Hepatocyte (in vitro differentiated cells): Measurements from ENCODE around the gene CACTIN. TPM values are rescaled to one million over a fixed set of nuclear protein-coding genes. Genes with fewer than 3 reads are reported as not detected.

ENCODE experiments used
- DNase-seq: peaks from one replicate; pipeline ENCODE4 v3.0.0-alpha.2; 2016; ENCODE audit warnings: low spot score
- H2AFZ ChIP-seq: fragments of 200-600 bp; sonication (generic); 2 replicates; pipeline ENCODE4 v1.6.0; 2016; ENCODE audit warnings: antibody characterized with exemption, mild to moderate bottlenecking
- H3K27ac ChIP-seq: fragments of 200-600 bp; sonication (generic); 2 replicates; pipeline ENCODE4 v1.5.1; 2016; ENCODE audit warnings: mild to moderate bottlenecking
- H3K27me3 ChIP-seq: fragments of 200-600 bp; sonication (generic); 2 replicates; pipeline ENCODE4 v1.6.1; 2016
- H3K36me3 ChIP-seq: fragments of 200-600 bp; sonication (generic); replicated peaks from 2 replicates; pipeline ENCODE4 v1.5.1; 2016; ENCODE audit warnings: low read depth; ENCODE audit not compliant: insufficient read depth
- H3K4me1 ChIP-seq: fragments of 200-600 bp; sonication (generic); 2 replicates; pipeline ENCODE4 v1.5.1; 2016; ENCODE audit warnings: mild to moderate bottlenecking, moderate library complexity; ENCODE audit not compliant: insufficient read depth
- H3K4me2 ChIP-seq: fragments of 200-600 bp; sonication (generic); 2 replicates; pipeline ENCODE4 v1.6.0; 2016
- H3K4me3 ChIP-seq: fragments of 200-600 bp; sonication (generic); 2 replicates; pipeline ENCODE4 v1.5.1; 2016; ENCODE audit warnings: mild to moderate bottlenecking
- H3K79me2 ChIP-seq: fragments of 200-600 bp; sonication (generic); 2 replicates; pipeline ENCODE4 v1.6.0; 2017; ENCODE audit warnings: mild to moderate bottlenecking
- H3K9me2 ChIP-seq: fragments of 200-600 bp; sonication (generic); replicated peaks from 2 replicates; pipeline ENCODE4 v1.6.0; 2017; ENCODE audit warnings: mild to moderate bottlenecking; ENCODE audit not compliant: insufficient read depth
- H3K9me3 ChIP-seq: fragments of 200-600 bp; sonication (generic); 2 replicates; pipeline ENCODE4 v1.5.1; 2016; ENCODE audit warnings: low read depth, mild to moderate bottlenecking
- H4K20me1 ChIP-seq: fragments of 200-600 bp; sonication (generic); 2 replicates; pipeline ENCODE4 v1.6.0; 2016; ENCODE audit warnings: mild to moderate bottlenecking; ENCODE audit not compliant: insufficient read depth, poor library complexity, severe bottlenecking
- CTCF ChIP-seq: fragments of 200-600 bp; sonication (generic); IDR thresholded peaks from 2 replicates; pipeline ENCODE4 v1.5.1; 2016; ENCODE audit warnings: antibody characterized with exemption, mild to moderate bottlenecking; ENCODE audit not compliant: poor library complexity
- EZH2 ChIP-seq: fragments of 200-600 bp; sonication (generic); IDR thresholded peaks from 2 replicates; pipeline ENCODE4 v1.6.1; 2016; ENCODE audit warnings: antibody characterized with exemption, mild to moderate bottlenecking, borderline replicate concordance
- EZH2phosphoT487 ChIP-seq: fragments of 200-600 bp; sonication (generic); IDR thresholded peaks from one replicate; pipeline ENCODE4 v1.6.1; 2018; ENCODE audit warnings: antibody characterized with exemption, mild to moderate bottlenecking, low read depth, moderate library complexity; ENCODE audit not compliant: unreplicated experiment, severe bottlenecking
- WGBS: methylation state at CpG from one replicate; pipeline ENCODE4 v1.1.6; 2016; ENCODE audit warnings: low lambda C conversion rate; ENCODE audit errors: missing lambda C conversion rate; 5-methylcytosine and 5-hydroxymethylcytosine counted together
- polyA plus RNA-seq: library from polyadenylated mRNA; unstranded; fragments of >200 nt; fragmentation: Nextera tagmentation; extraction: Ambion mirVana; gene quantifications from 2 replicates; pipeline ENCODE4 v1.2.1, GENCODE V29; 2016
- total RNA-seq: library from RNA; depleted of rRNA; stranded (reverse); fragments of >200 nt; gene quantifications from 2 replicates; pipeline ENCODE4 v1.2.3, GENCODE V29; 2014

The CACTIN gene
- total and polyA plus RNA-seq, 2 experiments from 2014 or later, result 15.7 to 18.3 TPM

GRCh38 chr19:3595521-3596061, 31.0 kb downstream of the CACTIN start:
- no peaks in the 10 kb centered on the region for H4K20me1 ChIP-seq
- 93% methylated on average over 21 of the region's 34 CpGs for WGBS
- H3K9me3 ChIP-seq, result no peaks in the 10 kb centered on the region
- DNase-seq, result no peak
- H3K79me2 ChIP-seq, result no peaks in the 10 kb centered on the region
- H3K9me2 ChIP-seq, result no peaks in the 10 kb centered on the region
- H3K4me2 ChIP-seq, result no peak overlapping the region
- TF ChIP-seq EZH2, result no peak
- TF ChIP-seq EZH2phosphoT487, result no peak
- TF ChIP-seq CTCF, result no peak
- H3K4me1 ChIP-seq, result no peaks in the 10 kb centered on the region
- no peaks in the 10 kb centered on the region for H3K36me3 ChIP-seq
- H2AFZ ChIP-seq, result no peak overlapping the region
- H3K27ac ChIP-seq, result no peak overlapping the region
- no peak overlapping the region for H3K4me3 ChIP-seq
- H3K27me3 ChIP-seq, result peaks cover 6% of the 10 kb centered on the region

- Histone ChIP-seq H3K4me1 (no peaks in the 10 kb centered on the region), H3K4me2 (no peak overlapping the region), H3K9me3 (no peaks in the 10 kb centered on the region), H3K27ac (no peak overlapping the region), H2AFZ (no peak overlapping the region), H3K36me3 (no peaks in the 10 kb centered on the region), H3K9me2 (no peaks in the 10 kb centered on the region), H4K20me1 (no peaks in the 10 kb centered on the region), H3K27me3 (peaks cover 6% of the 10 kb centered on the region), H3K4me3 (no peak overlapping the region), H3K79me2 (no peaks in the 10 kb centered on the region)
- DNase-seq, result no peak
- TF ChIP-seq CTCF (no peak), EZH2 (no peak), EZH2phosphoT487 (no peak)
- WGBS, result 35% methylated on average over 11 of the region's 11 CpGs
Measured at GRCh38 chr19:3593156-3593555, 33.4 kb downstream of the CACTIN start.

GRCh38 chr19:3591876-3592613, 34.5 kb downstream of the CACTIN start:
- Histone ChIP-seq H2AFZ (no peak overlapping the region), H3K9me2 (no peaks in the 10 kb centered on the region), H3K4me2 (no peak overlapping the region), H3K4me3 (no peak overlapping the region), H4K20me1 (no peaks in the 10 kb centered on the region), H3K36me3 (no peaks in the 10 kb centered on the region), H3K4me1 (no peaks in the 10 kb centered on the region), H3K27ac (no peak overlapping the region), H3K27me3 (peaks cover 6% of the 10 kb centered on the region), H3K79me2 (no peaks in the 10 kb centered on the region), H3K9me3 (no peaks in the 10 kb centered on the region)
- 87% methylated on average over 9 of the region's 9 CpGs for WGBS
- no peak for DNase-seq
- TF ChIP-seq CTCF (no peak), EZH2 (no peak), EZH2phosphoT487 (no peak)
